CD4-positive, alpha-beta T cell treated with Interleukin-6 for 4 hours (primary cell): ENCODE data around the gene UBL4A.

Experiments used
- DNase-seq: peaks from one replicate; pipeline ENCODE4 v3.0.0-alpha.2; 2020; ENCODE audit warnings: mixed read lengths

The UBL4A gene

GRCh38 chrX:154460326-154460725 lies 26.1 kb downstream of the UBL4A start:
- no peak for DNase-seq

GRCh38 chrX:154459832-154460231 lies 26.6 kb downstream of the UBL4A start:
- no peak for DNase-seq

- peak; percentile 36 for DNase-seq
These were observed 27.2 kb downstream of the UBL4A start for GRCh38 chrX:154458954-154459778.

- peak; percentile 72 for DNase-seq
These were observed 28.1 kb downstream of the UBL4A start, which contains the start of gene PLXNA3 for GRCh38 chrX:154458116-154458953. Gene PLXNA3, plus strand, starts transcription at chrX:154458281. Its CDS starts 1,903 bp downstream, at chrX:154460184.

- peak; percentile 73 for DNase-seq
These were observed 28.8 kb downstream of the UBL4A start for GRCh38 chrX:154457491-154458115.

- DNase-seq = no peak
These were observed 33.6 kb downstream of the UBL4A start for GRCh38 chrX:154452823-154453222.

GRCh38 chrX:154450312-154450711 lies 36.1 kb downstream of the UBL4A start:
- DNase-seq = no peak

- no peak for DNase-seq
These were observed 36.8 kb downstream of the UBL4A start for GRCh38 chrX:154449618-154450017.

- no peak for DNase-seq
These were observed 37.9 kb downstream of the UBL4A start for GRCh38 chrX:154448484-154448883.

GRCh38 chrX:154446430-154446829 lies 40.0 kb downstream of the UBL4A start:
- no peak for DNase-seq

- DNase-seq = no peak
These were observed 40.6 kb downstream of the UBL4A start for GRCh38 chrX:154445776-154446175.

- DNase-seq = no peak
These were observed 41.6 kb downstream of the UBL4A start for GRCh38 chrX:154444755-154445246.

- peak; percentile 78 for DNase-seq
These were observed 42.2 kb downstream of the UBL4A start, which contains the start of gene FAM50A for GRCh38 chrX:154443992-154444754. Gene FAM50A, plus strand, starts transcription at chrX:154444141. Its CDS starts 95 bp downstream, at chrX:154444236.

GRCh38 chrX:154443479-154443910 lies 42.9 kb downstream of the UBL4A start:
- no peak for DNase-seq

- no peak for DNase-seq
These were observed 44.3 kb downstream of the UBL4A start for GRCh38 chrX:154441984-154442707.

GRCh38 chrX:154441564-154441963 lies 44.9 kb downstream of the UBL4A start:
- DNase-seq = peak; percentile 31

- no peak for DNase-seq
These were observed 45.6 kb downstream of the UBL4A start for GRCh38 chrX:154440623-154441357.

- DNase-seq = no peak
These were observed 46.6 kb downstream of the UBL4A start for GRCh38 chrX:154439841-154440240.

GRCh38 chrX:154437971-154438893 lies 48.2 kb downstream of the UBL4A start:
- DNase-seq = no peak
